Right atrium auricular region (tissue), 2 donors: ENCODE measurements around the gene ACYP2. TPM values are rescaled to one million over a fixed set of nuclear protein-coding genes. Genes with fewer than 3 reads are reported as not detected.

ENCODE experiments used
- DNase-seq: peaks from one replicate; pipeline ENCODE4 v3.0.0-alpha.2; 2019; ENCODE audit warnings: low spot score
- H3K27ac ChIP-seq, 2 donors: fragments of 200-600 bp; sonication (generic); 1 replicate in 1 of 2; 2 replicates in 1 of 2; pipeline ENCODE4 v1.5.1; 2016 to 2019
- H3K27me3 ChIP-seq, 2 donors: fragments of 200-600 bp; sonication (generic); one replicate each; pipeline versions ENCODE4 v1.5.1 to v1.6.0; 2017 to 2019
- H3K36me3 ChIP-seq: fragments of 200-600 bp; sonication (generic); one replicate; pipeline ENCODE4 v1.5.1; 2016
- H3K4me1 ChIP-seq, 2 donors: fragments of 200-600 bp; sonication (generic); one replicate each; pipeline versions ENCODE4 v1.5.1 to v1.6.0; 2017 to 2019
- H3K4me3 ChIP-seq, 2 donors: fragments of 200-600 bp; sonication (generic); 1 replicate in 1 of 2; 2 replicates in 1 of 2; pipeline ENCODE4 v1.5.1; 2017 to 2019; ENCODE audit warnings: mild to moderate bottlenecking in 1 of 2, moderate library complexity in 1 of 2
- H3K9me3 ChIP-seq, 2 donors: fragments of 200-600 bp; sonication (generic); one replicate each; pipeline ENCODE4 v1.5.1; 2019
- total RNA-seq, 2 donors: library from RNA; depleted of rRNA; stranded (reverse); fragments of >200 nt; gene quantifications; one replicate each; pipeline ENCODE4 v1.1.0, GENCODE V29; 2016
- TF ChIP-seq, protein P1 (sequence below), 2 donors: fragments of 200-600 bp; sonication (generic); IDR thresholded peaks; one replicate each; pipeline ENCODE4 v1.5.1; 2019; ENCODE audit warnings: antibody characterized with exemption in 2 of 2

The ACYP2 gene
- total RNA-seq, 2 donors from 2014 or later, result 32.7 to 48.1 TPM

DNA sequence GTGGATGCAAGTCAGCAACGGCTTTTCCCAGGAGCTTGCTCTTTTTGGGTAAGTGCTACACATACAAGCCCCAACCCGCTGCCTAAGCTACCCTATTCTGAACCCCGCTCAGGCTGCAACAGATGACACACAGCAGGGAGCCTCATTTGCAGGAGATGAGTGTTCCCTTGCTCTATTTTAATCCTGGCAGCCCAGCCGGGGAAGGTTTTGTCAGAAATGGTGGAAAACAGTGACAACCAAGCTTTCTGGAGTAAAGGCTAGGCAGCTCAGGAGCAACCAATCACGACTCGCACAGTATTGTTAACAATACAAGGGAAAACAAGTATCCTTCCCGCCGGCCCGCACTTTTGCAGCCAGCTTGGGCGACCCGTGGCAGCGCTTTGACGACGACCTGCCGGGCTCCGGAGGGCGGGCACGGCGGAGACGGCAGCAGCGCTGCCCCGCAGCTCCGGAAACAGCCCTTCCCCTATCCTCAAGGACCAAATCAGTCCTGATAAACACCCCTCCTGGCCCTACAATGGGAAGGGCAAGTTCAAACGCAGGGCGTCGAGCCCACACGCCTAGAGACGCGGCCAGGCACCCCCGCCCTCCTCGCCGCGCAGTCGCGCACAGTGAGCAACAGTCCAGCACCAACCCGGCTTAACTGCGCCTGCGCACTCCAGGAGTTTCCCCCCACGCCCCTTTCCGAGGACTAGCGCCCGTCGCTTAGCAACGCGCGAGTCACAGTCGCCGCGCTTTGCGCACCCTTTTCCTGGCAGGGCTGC lies 214.9 kb downstream of the ACYP2 start:
- peak overlapping the region; percentile 91 to 94 for H3K27ac ChIP-seq
- H3K9me3 ChIP-seq, result no peaks in the 10 kb centered on the region
- TF ChIP-seq, protein P1, sequence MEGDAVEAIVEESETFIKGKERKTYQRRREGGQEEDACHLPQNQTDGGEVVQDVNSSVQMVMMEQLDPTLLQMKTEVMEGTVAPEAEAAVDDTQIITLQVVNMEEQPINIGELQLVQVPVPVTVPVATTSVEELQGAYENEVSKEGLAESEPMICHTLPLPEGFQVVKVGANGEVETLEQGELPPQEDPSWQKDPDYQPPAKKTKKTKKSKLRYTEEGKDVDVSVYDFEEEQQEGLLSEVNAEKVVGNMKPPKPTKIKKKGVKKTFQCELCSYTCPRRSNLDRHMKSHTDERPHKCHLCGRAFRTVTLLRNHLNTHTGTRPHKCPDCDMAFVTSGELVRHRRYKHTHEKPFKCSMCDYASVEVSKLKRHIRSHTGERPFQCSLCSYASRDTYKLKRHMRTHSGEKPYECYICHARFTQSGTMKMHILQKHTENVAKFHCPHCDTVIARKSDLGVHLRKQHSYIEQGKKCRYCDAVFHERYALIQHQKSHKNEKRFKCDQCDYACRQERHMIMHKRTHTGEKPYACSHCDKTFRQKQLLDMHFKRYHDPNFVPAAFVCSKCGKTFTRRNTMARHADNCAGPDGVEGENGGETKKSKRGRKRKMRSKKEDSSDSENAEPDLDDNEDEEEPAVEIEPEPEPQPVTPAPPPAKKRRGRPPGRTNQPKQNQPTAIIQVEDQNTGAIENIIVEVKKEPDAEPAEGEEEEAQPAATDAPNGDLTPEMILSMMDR (IDR thresholded peaks at IDR 0.05), result no peak
- peak; percentile 98 for DNase-seq
- H3K4me3 ChIP-seq, result peak overlapping the region; percentile 54 to 65
- H3K4me1 ChIP-seq, result peaks cover 0 to 17% of the 10 kb centered on the region in 2 donors
- H3K27me3 ChIP-seq, result no peaks in the 10 kb centered on the region
- no peaks in the 10 kb centered on the region for H3K36me3 ChIP-seq

DNA sequence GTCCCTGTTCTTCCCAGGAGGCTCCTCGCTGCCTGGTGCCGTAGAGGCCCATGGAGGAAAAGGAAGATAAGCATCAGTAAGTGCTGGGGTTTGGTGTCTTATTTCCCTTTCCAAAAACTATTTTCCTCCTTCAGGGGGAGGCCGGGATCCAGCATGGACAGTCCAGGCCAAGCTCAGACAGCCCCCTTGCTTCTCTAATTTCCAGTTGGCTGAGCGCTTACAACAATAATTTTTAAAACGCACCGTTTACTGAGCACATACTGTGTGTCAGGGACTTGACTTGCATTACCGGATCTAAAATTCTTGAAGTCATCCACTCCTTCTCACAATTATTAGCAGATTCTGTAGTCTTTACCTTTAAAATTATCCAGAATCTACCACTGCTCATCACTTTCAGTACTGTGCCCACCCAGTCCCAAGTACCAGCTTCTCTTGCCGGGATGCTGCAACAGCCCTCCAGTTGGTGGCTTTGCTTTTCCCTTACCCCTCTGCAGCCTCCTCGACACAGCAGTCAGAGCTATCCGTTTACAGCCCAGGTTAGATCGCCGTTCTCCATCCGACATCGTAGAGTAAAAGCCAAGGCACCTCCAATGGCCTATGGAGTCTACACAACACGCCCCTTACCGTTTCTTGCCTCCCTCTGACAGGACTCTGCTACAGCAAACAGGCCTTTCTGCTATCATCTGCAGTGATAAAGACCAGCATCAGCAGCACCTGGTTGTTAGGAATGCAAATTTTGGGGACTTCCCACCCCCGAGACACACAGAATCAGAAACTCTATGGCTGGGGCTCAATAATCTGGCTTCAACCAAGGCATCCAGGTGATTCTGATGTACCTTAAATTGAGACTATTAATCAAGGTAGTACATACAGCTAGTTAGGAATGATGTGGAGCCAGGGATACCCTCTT lies 215.8 kb downstream of the ACYP2 start:
- Histone ChIP-seq H3K4me1 (peaks cover 0 to 22% of the 10 kb centered on the region in 2 donors), H3K27me3 (no peaks in the 10 kb centered on the region), H3K36me3 (no peaks in the 10 kb centered on the region), H3K9me3 (no peaks in the 10 kb centered on the region), H3K27ac (peak overlapping the region; percentile 91 to 94), H3K4me3 (peak overlapping the region; percentile 54 to 65)
- TF ChIP-seq, protein P1 (IDR thresholded peaks at IDR 0.05), result no peak
- DNase-seq, result no peak

DNA sequence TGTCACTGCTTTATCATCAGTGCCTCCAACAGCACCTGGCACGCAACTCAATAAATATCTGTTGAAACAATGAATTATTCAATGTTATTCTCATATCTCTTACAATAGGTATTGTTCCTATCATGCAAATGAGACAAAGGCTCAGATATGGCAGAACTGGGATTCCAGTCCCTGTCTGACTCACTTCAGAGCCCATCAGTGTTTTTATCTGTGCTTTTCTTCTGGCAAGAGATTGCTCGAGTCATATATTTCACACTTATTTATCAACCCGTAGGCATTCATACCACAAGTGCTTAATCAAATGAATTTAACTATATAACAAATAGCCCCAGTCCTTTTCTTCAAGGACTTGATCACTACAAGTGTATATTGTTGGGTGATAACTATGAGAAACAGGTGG lies 217.0 kb downstream of the ACYP2 start:
- Histone ChIP-seq H3K27me3 (no peaks in the 10 kb centered on the region), H3K27ac (no peak overlapping the region), H3K36me3 (no peaks in the 10 kb centered on the region), H3K4me3 (no peak overlapping the region), H3K9me3 (no peaks in the 10 kb centered on the region), H3K4me1 (peaks cover 0 to 28% of the 10 kb centered on the region in 2 donors)
- TF ChIP-seq, protein P1 (IDR thresholded peaks at IDR 0.05), result no peak
- no peak for DNase-seq

DNA sequence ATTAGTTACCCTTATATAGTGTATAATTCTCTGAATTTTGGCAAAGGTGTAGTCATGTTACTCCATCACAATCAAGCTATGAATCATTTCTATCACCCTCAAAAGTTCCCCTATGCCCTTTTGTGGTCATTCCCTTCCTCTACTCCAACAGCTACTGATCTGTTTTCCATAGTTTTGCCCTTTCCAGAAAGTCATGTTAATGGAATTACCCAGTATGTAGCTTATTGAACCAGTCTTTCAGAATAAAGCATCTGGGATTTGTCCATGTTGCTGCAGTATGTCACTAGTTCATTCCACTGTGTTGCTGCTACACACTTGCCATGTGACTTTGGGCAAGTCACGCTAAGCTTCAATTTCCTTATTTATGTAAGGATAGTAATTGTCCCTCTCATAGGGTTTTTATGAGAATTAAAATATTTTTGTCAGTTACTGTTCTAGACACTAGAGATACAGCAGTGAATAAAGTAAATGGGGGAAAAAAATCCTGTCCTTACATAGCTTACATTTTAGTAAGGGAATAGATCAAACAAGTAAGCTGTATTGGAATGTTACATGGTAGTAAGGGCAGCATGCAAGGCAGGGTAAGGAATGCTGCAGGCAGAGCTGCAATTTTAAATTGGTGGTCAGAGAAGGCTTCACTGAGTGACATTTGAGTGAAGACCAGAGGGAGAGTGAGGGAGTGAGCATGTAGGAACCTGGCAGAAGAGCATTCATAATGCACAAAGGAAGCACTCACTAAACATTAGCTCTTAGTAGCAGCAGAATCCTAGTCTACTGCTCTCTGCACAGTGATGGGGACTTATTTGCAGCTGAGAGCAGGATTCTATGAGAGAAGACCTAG lies 220.9 kb downstream of the ACYP2 start:
- H3K9me3 ChIP-seq, result no peaks in the 10 kb centered on the region
- H3K4me1 ChIP-seq, result peaks cover 0 to 18% of the 10 kb centered on the region in 2 donors
- peak overlapping the region in 1 of 2 donors; percentile 20 for H3K27ac ChIP-seq
- TF ChIP-seq, protein P1 (IDR thresholded peaks at IDR 0.05), result no peak
- no peak for DNase-seq
- no peaks in the 10 kb centered on the region for H3K27me3 ChIP-seq
- no peak overlapping the region for H3K4me3 ChIP-seq
- H3K36me3 ChIP-seq, result no peaks in the 10 kb centered on the region

DNA sequence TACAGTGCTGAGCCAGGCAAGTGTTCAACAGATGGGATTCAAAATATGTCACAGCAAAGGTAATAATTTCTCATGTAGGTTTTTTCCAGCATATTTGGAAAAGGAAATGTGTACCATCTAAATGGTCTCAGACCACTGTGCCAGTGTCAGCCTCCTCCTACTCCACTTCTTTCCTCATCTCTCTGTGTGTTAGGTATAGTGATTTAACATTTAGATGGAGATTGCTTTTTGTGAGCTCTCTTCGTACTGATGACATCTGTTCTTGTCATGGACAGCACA lies 221.5 kb downstream of the ACYP2 start:
- Histone ChIP-seq H3K9me3 (no peaks in the 10 kb centered on the region), H3K4me1 (peaks cover 0 to 21% of the 10 kb centered on the region in 2 donors), H3K4me3 (no peak overlapping the region), H3K27ac (peak overlapping the region in 1 of 2 donors; percentile 20), H3K36me3 (no peaks in the 10 kb centered on the region), H3K27me3 (no peaks in the 10 kb centered on the region)
- TF ChIP-seq, protein P1 (IDR thresholded peaks at IDR 0.05), result no peak
- no peak for DNase-seq
